T-helper 2 cell (primary cell): ENCODE measurements around the gene KRT9.
"Not testable (repeated sequence)": the region's sequence is repeated elsewhere in the genome, so short reads cannot be mapped to it uniquely, and the experiment has no call there.

Experiments
- DNase-seq, 5 experiments: peaks; one replicate each; pipeline versions ENCODE4 v3.0.0 to v3.0.0-alpha.2; 2012 to 2022
- total RNA-seq, 2 donors: gene quantifications; one replicate each; lab custom pipeline; 2026; lab: John Stamatoyannopoulos, UW

Gene KRT9
- 0 to 0.31 reads per million in 2 donors for total RNA-seq

GRCh38 chr17:41571561-41572434, at the start of gene KRT9:
KRT9 (minus strand) TSS chr17:41572059; CDS start chr17:41571992, 67 bp downstream.
- no peak for DNase-seq

- not testable (repeated sequence) for DNase-seq
These were observed 49.6 kb upstream of the KRT9 start for GRCh38 chr17:41621435-41621817.

GRCh38 chr17:41620583-41621434, 49.0 kb upstream of the KRT9 start:
- DNase-seq, result no peak

- not testable (repeated sequence) for DNase-seq
These were observed 48.2 kb upstream of the KRT9 start for GRCh38 chr17:41619927-41620582.

- DNase-seq, result no peak
These were observed 47.4 kb upstream of the KRT9 start for GRCh38 chr17:41619036-41619926.

- DNase-seq, result no peak
These were observed 46.6 kb upstream of the KRT9 start for GRCh38 chr17:41618341-41619035.

GRCh38 chr17:41617698-41618097, 45.8 kb upstream of the KRT9 start:
- DNase-seq, result no peak

GRCh38 chr17:41617136-41617535, 45.3 kb upstream of the KRT9 start:
- DNase-seq, result no peak

- DNase-seq, result not testable (repeated sequence)
These were observed 44.6 kb upstream of the KRT9 start for GRCh38 chr17:41616486-41616885.

- no peak for DNase-seq
These were observed 43.6 kb upstream of the KRT9 start for GRCh38 chr17:41615454-41615853.

GRCh38 chr17:41614767-41615166, 42.9 kb upstream of the KRT9 start:
- not testable (repeated sequence) for DNase-seq

GRCh38 chr17:41614098-41614497, 42.2 kb upstream of the KRT9 start:
- DNase-seq, result no peak

GRCh38 chr17:41613277-41614082, 41.6 kb upstream of the KRT9 start:
- no peak for DNase-seq

- DNase-seq, result not testable (repeated sequence)
These were observed 40.7 kb upstream of the KRT9 start, which contains the start of gene KRT16 for GRCh38 chr17:41612376-41613160. KRT16 (minus strand) TSS chr17:41612767; CDS start chr17:41612688, 79 bp downstream.

GRCh38 chr17:41610965-41611640, 39.2 kb upstream of the KRT9 start:
- DNase-seq, result no peak

- DNase-seq, result not testable (repeated sequence)
These were observed 38.2 kb upstream of the KRT9 start for GRCh38 chr17:41610061-41610517.

GRCh38 chr17:41606930-41607329, 35.1 kb upstream of the KRT9 start:
- DNase-seq, result not testable (repeated sequence)

GRCh38 chr17:41602524-41602923, 30.7 kb upstream of the KRT9 start:
- DNase-seq, result no peak

- DNase-seq, result no peak
These were observed 28.5 kb upstream of the KRT9 start for GRCh38 chr17:41600318-41600717.
